ENCODE data around the gene SNX24.
"Not testable (repeated sequence)": the region's sequence is repeated elsewhere in the genome, so short reads cannot be mapped to it uniquely, and the experiment has no call there.

Gene SNX24

GRCh38 chr5:122885045-122885517 lies 39.7 kb downstream of the SNX24 start:
- Mint-ChIP-seq H3K27ac (no peak overlapping the region), H3K27me3 (ENCODE audit: low read depth) (no peaks in the 10 kb centered on the region), H3K36me3 (ENCODE audit: low read depth) (no peaks in the 10 kb centered on the region), H3K4me1 (ENCODE audit: low read depth) (no peaks in the 10 kb centered on the region), H3K4me3 (no peak overlapping the region), H3K9me3 (no peaks in the 10 kb centered on the region)

GRCh38 chr5:122885891-122886290 lies 40.5 kb downstream of the SNX24 start:
- Mint-ChIP-seq H3K27ac (no peak overlapping the region), H3K36me3 (ENCODE audit: low read depth) (no peaks in the 10 kb centered on the region), H3K4me3 (no peak overlapping the region), H3K27me3 (ENCODE audit: low read depth) (no peaks in the 10 kb centered on the region), H3K9me3 (no peaks in the 10 kb centered on the region), H3K4me1 (ENCODE audit: low read depth) (no peaks in the 10 kb centered on the region)

DNA sequence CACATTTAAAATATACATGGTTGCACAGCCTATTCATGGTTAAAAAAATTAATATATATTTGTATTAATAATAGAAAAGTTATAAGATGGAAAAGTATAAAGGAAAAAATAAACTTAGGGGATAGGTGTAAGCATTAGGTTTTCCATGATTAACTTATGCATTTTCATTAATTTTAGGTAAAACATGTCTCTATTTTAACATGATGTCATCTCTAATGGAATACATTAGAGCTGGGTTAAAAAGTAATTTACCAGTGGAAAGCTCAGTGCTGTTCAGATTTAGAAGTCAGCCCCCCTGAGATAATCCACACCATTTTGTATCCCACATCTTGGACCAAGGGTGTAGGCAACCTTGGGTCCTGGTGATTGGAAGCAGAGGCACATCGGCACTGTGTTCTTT lies 49.7 kb downstream of the SNX24 start:
- Mint-ChIP-seq H3K4me1 (ENCODE audit: low read depth) (no peaks in the 10 kb centered on the region), H3K9me3 (no peaks in the 10 kb centered on the region), H3K4me3 (no peak overlapping the region), H3K36me3 (ENCODE audit: low read depth) (no peaks in the 10 kb centered on the region), H3K27me3 (ENCODE audit: low read depth) (peaks cover 3% of the 10 kb centered on the region), H3K27ac (no peak overlapping the region)

GRCh38 chr5:122896598-122897282 lies 51.3 kb downstream of the SNX24 start:
- Mint-ChIP-seq H3K4me3 (no peak overlapping the region), H3K4me1 (ENCODE audit: low read depth) (no peaks in the 10 kb centered on the region), H3K27ac (no peak overlapping the region), H3K27me3 (ENCODE audit: low read depth) (peaks cover 3% of the 10 kb centered on the region), H3K9me3 (no peaks in the 10 kb centered on the region), H3K36me3 (ENCODE audit: low read depth) (no peaks in the 10 kb centered on the region)

DNA sequence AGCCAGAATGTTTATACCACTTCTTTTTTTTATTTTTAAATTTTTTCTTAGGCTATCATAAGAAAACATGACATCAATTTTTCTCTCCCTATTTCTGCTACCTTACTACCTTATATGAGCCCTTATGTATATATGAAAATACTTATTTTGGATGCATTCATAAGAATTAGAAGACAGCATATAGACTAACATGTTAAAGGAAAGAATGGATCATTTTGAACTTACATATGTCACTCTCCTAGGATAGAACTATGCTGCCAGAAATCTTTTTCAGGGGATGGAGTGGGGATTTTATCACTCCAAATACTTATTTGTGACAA lies 51.8 kb downstream of the SNX24 start:
- Mint-ChIP-seq H3K27me3 (ENCODE audit: low read depth) (peaks cover 3% of the 10 kb centered on the region), H3K4me1 (ENCODE audit: low read depth) (peaks cover 3% of the 10 kb centered on the region), H3K36me3 (ENCODE audit: low read depth) (no peaks in the 10 kb centered on the region), H3K27ac (no peak overlapping the region), H3K9me3 (no peaks in the 10 kb centered on the region), H3K4me3 (no peak overlapping the region)

- no peaks in the 10 kb centered on the region for H3K9me3 Mint-ChIP-seq
- H3K4me3 Mint-ChIP-seq, result no peak overlapping the region
- H3K27me3 Mint-ChIP-seq (ENCODE audit: low read depth), result peaks cover 3% of the 10 kb centered on the region
- H3K4me1 Mint-ChIP-seq (ENCODE audit: low read depth), result peaks cover 5% of the 10 kb centered on the region
- H3K27ac Mint-ChIP-seq, result no peak overlapping the region
- H3K36me3 Mint-ChIP-seq (ENCODE audit: low read depth), result no peaks in the 10 kb centered on the region
These were observed 55.9 kb downstream of the SNX24 start for GRCh38 chr5:122901346-122901745.

- Mint-ChIP-seq H3K27ac (no peak overlapping the region), H3K4me3 (no peak overlapping the region), H3K9me3 (no peaks in the 10 kb centered on the region)
These were observed 56.9 kb downstream of the SNX24 start for GRCh38 chr5:122902263-122902662.

GRCh38 chr5:122906768-122907167 lies 61.4 kb downstream of the SNX24 start:
- Mint-ChIP-seq H3K4me3 (no peak overlapping the region), H3K9me3 (no peaks in the 10 kb centered on the region), H3K27me3 (ENCODE audit: low read depth) (peaks cover 3% of the 10 kb centered on the region), H3K36me3 (ENCODE audit: low read depth) (no peaks in the 10 kb centered on the region), H3K27ac (no peak overlapping the region), H3K4me1 (ENCODE audit: low read depth) (peaks cover 5% of the 10 kb centered on the region)

More at GRCh38 chr5:122902263-122902662, 56.9 kb downstream of the SNX24 start:
- H3K4me1 Mint-ChIP-seq (ENCODE audit: low read depth), result peaks cover 5% of the 10 kb centered on the region
- peaks cover 3% of the 10 kb centered on the region for H3K27me3 Mint-ChIP-seq (ENCODE audit: low read depth)
- no peaks in the 10 kb centered on the region for H3K36me3 Mint-ChIP-seq (ENCODE audit: low read depth)

DNA sequence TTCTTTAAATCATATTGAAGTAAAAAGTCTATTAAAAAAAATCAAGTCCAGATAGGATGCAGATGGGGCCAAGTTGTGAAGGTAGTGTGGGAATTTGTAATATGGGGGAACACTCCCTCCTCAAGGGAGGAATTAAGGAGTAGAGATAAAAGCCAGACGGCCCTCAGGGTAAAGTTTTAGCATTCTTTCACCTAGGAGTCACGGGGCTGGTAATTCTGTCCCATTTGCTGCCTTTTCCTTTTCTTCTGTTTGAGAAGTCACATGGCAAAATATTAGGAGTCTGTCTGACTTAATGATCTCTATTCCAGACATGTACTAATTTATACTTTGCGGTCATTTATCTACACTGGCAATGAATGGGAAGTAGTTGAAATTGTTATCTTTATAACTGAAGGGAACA lies 61.9 kb downstream of the SNX24 start:
- H3K27me3 Mint-ChIP-seq (ENCODE audit: low read depth), result peaks cover 3% of the 10 kb centered on the region
- no peaks in the 10 kb centered on the region for H3K36me3 Mint-ChIP-seq (ENCODE audit: low read depth)
- no peak overlapping the region for H3K27ac Mint-ChIP-seq
- H3K4me3 Mint-ChIP-seq, result no peak overlapping the region
- H3K4me1 Mint-ChIP-seq (ENCODE audit: low read depth), result peaks cover 3% of the 10 kb centered on the region
- H3K9me3 Mint-ChIP-seq, result no peaks in the 10 kb centered on the region

DNA sequence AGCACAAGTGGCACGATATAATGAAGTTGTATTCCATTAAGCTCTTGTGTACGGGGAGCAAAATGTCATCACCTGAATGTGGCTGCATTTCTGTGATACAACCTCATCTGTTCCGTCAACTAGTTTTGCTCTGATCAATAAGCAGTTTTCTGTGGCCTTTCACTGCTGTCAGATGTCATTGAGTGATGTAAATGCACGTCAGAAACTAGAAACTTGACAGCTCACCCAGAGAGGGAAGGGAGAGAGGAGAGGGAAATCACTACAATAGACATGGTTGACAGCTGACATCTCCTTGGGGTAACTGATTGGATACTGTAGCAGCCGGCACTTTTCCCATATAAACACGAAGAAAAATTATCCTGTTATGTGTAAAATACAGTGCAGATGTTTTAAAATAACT lies 62.7 kb downstream of the SNX24 start:
- Mint-ChIP-seq H3K9me3 (no peaks in the 10 kb centered on the region), H3K4me1 (ENCODE audit: low read depth) (no peaks in the 10 kb centered on the region), H3K36me3 (ENCODE audit: low read depth) (no peaks in the 10 kb centered on the region), H3K27me3 (ENCODE audit: low read depth) (peaks cover 3% of the 10 kb centered on the region), H3K4me3 (no peak overlapping the region), H3K27ac (no peak overlapping the region)

DNA sequence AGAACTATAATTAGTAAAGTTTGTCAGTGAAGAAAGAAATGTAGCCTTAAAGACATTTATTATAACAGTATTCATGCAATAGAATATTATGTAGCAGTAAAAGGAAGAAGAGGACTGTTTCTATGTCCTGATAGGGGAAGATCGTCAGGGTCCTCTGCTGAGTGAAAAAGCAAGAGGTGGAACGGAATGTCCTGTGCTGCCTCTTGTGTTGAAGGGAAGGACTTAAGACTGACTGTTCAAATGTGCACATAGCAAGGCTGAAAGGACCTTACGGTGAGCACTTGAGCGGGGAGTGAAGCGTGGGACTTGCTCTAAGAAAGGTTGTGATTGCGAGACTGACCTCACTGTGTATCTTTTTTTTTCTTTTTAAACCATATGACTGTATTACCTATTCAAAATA lies 63.2 kb downstream of the SNX24 start:
- H3K9me3 Mint-ChIP-seq, result no peaks in the 10 kb centered on the region
- H3K27me3 Mint-ChIP-seq (ENCODE audit: low read depth), result peaks cover 3% of the 10 kb centered on the region
- H3K4me3 Mint-ChIP-seq, result no peak overlapping the region
- H3K27ac Mint-ChIP-seq, result no peak overlapping the region
- no peaks in the 10 kb centered on the region for H3K4me1 Mint-ChIP-seq (ENCODE audit: low read depth)
- no peaks in the 10 kb centered on the region for H3K36me3 Mint-ChIP-seq (ENCODE audit: low read depth)

DNA sequence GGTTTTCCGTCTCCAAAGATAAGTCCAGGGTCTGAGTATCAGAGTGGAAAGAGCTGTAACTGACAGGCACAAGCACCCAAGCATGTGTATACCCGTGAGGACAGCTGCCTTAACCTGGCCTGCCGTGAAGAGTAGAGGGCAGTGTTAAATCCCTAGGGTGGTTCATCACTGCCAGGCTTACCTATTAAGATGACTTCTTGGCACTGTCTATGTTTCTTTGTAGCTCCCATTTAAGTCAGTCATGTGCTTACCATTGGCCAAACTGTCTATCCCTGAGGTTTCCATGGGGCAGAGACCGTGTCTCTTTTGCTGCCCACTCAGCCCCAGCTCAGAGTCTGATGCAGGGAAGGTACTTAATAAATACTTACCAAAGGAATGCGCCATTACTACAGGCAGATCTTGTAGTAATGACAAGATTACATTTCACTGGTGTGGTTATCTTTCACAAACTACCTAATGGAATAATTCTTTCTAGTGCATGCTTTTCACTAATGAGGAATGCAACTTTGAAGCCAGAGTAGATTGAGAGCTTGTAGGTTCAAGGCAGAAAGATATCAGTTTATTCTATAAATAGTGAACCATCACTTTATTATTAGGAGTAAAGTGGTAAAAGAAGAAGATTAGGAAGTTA lies 64.2 kb downstream of the SNX24 start:
- H3K27ac Mint-ChIP-seq, result no peak overlapping the region
- H3K9me3 Mint-ChIP-seq, result no peaks in the 10 kb centered on the region
- no peaks in the 10 kb centered on the region for H3K36me3 Mint-ChIP-seq (ENCODE audit: low read depth)
- peaks cover 3% of the 10 kb centered on the region for H3K27me3 Mint-ChIP-seq (ENCODE audit: low read depth)
- no peaks in the 10 kb centered on the region for H3K4me1 Mint-ChIP-seq (ENCODE audit: low read depth)
- no peak overlapping the region for H3K4me3 Mint-ChIP-seq

- H3K27ac Mint-ChIP-seq, result not testable (repeated sequence)
These were observed 68.0 kb downstream of the SNX24 start for GRCh38 chr5:122913436-122913835.

DNA sequence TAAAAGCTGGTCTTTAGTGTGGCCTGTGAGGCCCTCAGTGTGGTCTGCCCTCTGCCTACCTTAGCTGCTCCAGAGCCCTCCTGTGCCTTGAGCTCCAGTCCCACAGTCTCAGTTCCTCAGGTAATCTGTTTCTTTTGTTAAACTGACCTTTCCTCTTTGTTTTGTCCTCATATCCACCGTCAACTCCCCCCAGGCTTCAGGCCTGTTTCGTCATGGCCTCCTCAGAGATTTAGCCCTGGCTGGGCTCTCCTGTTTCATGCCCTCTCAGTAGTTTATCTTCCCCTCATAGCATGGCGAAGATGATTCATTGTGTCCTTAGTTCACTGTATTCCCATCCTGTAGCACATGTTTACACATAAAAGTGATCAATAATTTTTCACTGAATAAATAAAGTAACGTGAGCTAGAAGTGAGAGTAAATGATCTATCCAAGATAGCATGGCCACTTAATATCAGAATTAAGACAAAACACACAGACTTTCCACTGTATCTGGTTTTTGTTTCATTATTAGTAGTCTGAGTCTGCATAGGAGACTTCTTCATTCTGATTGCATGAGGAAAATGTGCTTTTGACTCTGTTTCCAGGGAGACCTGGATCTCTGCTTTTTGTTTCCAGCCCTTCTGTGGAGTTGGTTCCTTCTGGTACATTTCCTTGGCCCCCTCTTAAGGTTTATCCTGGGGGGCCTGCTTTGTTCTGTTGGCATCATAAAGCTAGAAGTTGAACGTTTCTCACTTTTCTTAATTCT lies 70.5 kb downstream of the SNX24 start:
- Mint-ChIP-seq H3K9me3 (no peaks in the 10 kb centered on the region), H3K27ac (no peak overlapping the region), H3K4me3 (no peak overlapping the region), H3K36me3 (ENCODE audit: low read depth) (no peaks in the 10 kb centered on the region), H3K4me1 (ENCODE audit: low read depth) (no peaks in the 10 kb centered on the region), H3K27me3 (ENCODE audit: low read depth) (no peaks in the 10 kb centered on the region)

More at GRCh38 chr5:122913436-122913835, 68.0 kb downstream of the SNX24 start:
- not testable (repeated sequence) for H3K9me3 Mint-ChIP-seq; H3K4me1 Mint-ChIP-seq (ENCODE audit: low read depth); H3K36me3 Mint-ChIP-seq (ENCODE audit: low read depth); H3K4me3 Mint-ChIP-seq; H3K27me3 Mint-ChIP-seq (ENCODE audit: low read depth)

DNA sequence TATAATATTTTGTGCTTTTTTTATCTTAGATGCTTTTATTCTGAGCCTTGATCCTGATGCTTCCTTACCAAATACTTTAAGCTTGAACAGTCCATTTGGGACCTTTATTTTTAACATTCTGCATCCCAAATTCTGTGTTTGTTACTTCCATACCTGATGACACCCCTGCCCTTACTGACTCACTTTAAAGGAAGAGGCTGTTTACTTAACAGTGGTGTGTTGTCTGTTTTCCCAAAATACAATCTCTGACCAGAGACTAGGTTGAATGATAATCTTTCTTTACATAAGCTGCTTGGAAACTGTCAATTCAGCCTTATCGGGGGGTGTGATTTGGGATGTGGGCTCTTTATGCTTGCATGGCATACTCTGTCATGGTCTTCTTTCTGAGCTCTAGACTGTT lies 71.1 kb downstream of the SNX24 start:
- H3K4me1 Mint-ChIP-seq (ENCODE audit: low read depth), result no peaks in the 10 kb centered on the region
- H3K4me3 Mint-ChIP-seq, result no peak overlapping the region
- no peaks in the 10 kb centered on the region for H3K36me3 Mint-ChIP-seq (ENCODE audit: low read depth)
- H3K27me3 Mint-ChIP-seq (ENCODE audit: low read depth), result no peaks in the 10 kb centered on the region
- no peaks in the 10 kb centered on the region for H3K9me3 Mint-ChIP-seq
- no peak overlapping the region for H3K27ac Mint-ChIP-seq

Data from T-helper 1 cell treated with Interleukin-12 subunit alpha and Interleukin-12 subunit beta and Interleukin-4 antibody, amounts not matched to agents 30 μg/mL and 1 μg/mL, for 36 hours (primary cell).